HCT116 (cell line): ENCODE measurements around the gene HPS1. TPM values are rescaled to one million over a fixed set of nuclear protein-coding genes. Genes with fewer than 3 reads are reported as not detected.

ENCODE experiments used
- ATAC-seq: fragments of 200-7000 bp; cut with Tn5 transposase; 2 replicates; pipeline ENCODE4 v1.9.1; 2020; ENCODE audit warnings: mild to moderate bottlenecking, moderate library complexity
- BruUV-seq: library from RNA; stranded (reverse); fragments of 400-500 nt; replicated peaks from 2 replicates; lab custom pipeline; 2021; lab: Mats Ljungman, UMichigan
- CTCF ChIA-PET: fragments of 300-600 bp; sonication (Branson Sonifier 250); formaldehyde crosslinking; loops from one replicate; lab custom pipeline; 2021; ENCODE audit warnings: antibody characterized with exemption; lab: Charles Lee
- POLR2A ChIA-PET: fragments of 300-600, 350-600 bp; sonication (Branson Sonifier 250); formaldehyde crosslinking; loops from one replicate; lab custom pipeline; 2021; ENCODE audit warnings: antibody characterized with exemption; lab: Charles Lee
- RAD21 ChIA-PET, 2 experiments: fragments of 300-600 bp; sonication (Branson Sonifier 250); formaldehyde crosslinking; loops; one replicate each; lab custom pipeline; 2023; ENCODE audit warnings: low total read pairs in 2 of 2; ENCODE audit not compliant: uncharacterized antibody in 2 of 2, unreplicated experiment in 2 of 2, low non-redundant PET in 1 of 2; lab: Charles Lee
- DNase-seq: peaks from one replicate; pipeline ENCODE4 v3.0.0-alpha.2; 2010; ENCODE audit warnings: low read depth, low spot score
- H2AFZ ChIP-seq: fragments of 200-600 bp; shearing (Covaris generic), sonication (generic); 2 replicates; pipeline ENCODE4 v1.6.1; 2017; ENCODE audit warnings: low read depth, mixed run types, mixed read lengths, antibody characterized with exemption, low read length; ENCODE audit not compliant: poor library complexity, severe bottlenecking
- H3K27ac ChIP-seq: 2 replicates; pipeline ENCODE4 v1.5.1; 2012; ENCODE audit warnings: low read depth, low read length
- H3K27me3 ChIP-seq: fragments of 200-600 bp; sonication (generic); 2 replicates; pipeline ENCODE4 v1.6.1; 2016; ENCODE audit warnings: mixed run types, low read length, mixed read lengths; ENCODE audit not compliant: insufficient read depth
- H3K36me3 ChIP-seq, 2 experiments: fragments of 200-500 bp in 1 of 2; fragments of 200-600 bp in 1 of 2; sonication (Bioruptor generic) in 1 of 2; sonication (generic) in 1 of 2; 2 replicates each; pipeline versions ENCODE4 v1.5.1 to v1.6.1; 2014 to 2016; ENCODE audit warnings: low read length in 2 of 2, inconsistent platforms in 1 of 2, mixed read lengths in 1 of 2, mixed run types in 1 of 2; ENCODE audit not compliant: insufficient read depth in 2 of 2, control insufficient read depth in 1 of 2
- H3K4me1 ChIP-seq, 2 experiments: fragments of 200-600 bp in 1 of 2; sonication (generic) in 1 of 2; 2 replicates each; pipeline versions ENCODE4 v1.5.1 to v1.6.1; 2012 to 2017; ENCODE audit warnings: low read length in 2 of 2, inconsistent platforms in 1 of 2, mild to moderate bottlenecking in 1 of 2, mixed read lengths in 1 of 2, mixed run types in 1 of 2, moderate library complexity in 1 of 2; ENCODE audit not compliant: insufficient read depth in 2 of 2, control insufficient read depth in 1 of 2
- H3K4me2 ChIP-seq: fragments of 200-600 bp; sonication (generic); 2 replicates; pipeline ENCODE4 v1.6.1; 2017; ENCODE audit warnings: mixed run types, low read length, mixed read lengths
- H3K4me3 ChIP-seq, 2 experiments: fragments of 200-600 bp in 1 of 2; sonication (generic) in 1 of 2; replicated peaks in 1 of 2; 2 replicates each; pipeline ENCODE4 v1.5.1; 2011 to 2016; ENCODE audit warnings: low read length in 2 of 2, control low read depth in 1 of 2, low read depth in 1 of 2, mild to moderate bottlenecking in 1 of 2, mixed read lengths in 1 of 2, mixed run types in 1 of 2
- H3K79me2 ChIP-seq: fragments of 200-600 bp; sonication (generic); 2 replicates; pipeline ENCODE4 v1.6.1; 2017; ENCODE audit warnings: mild to moderate bottlenecking, mixed run types, low read length, moderate library complexity, mixed read lengths; ENCODE audit not compliant: insufficient read depth
- H3K9ac ChIP-seq: fragments of 200-600 bp; sonication (generic); 2 replicates; pipeline ENCODE4 v1.6.1; 2016; ENCODE audit warnings: low read length, mixed read lengths
- H3K9me2 ChIP-seq: fragments of 200-600 bp; sonication (generic), shearing (Covaris generic); 2 replicates; pipeline ENCODE4 v1.6.1; 2017; ENCODE audit warnings: mixed run types, mild to moderate bottlenecking, moderate library complexity; ENCODE audit not compliant: insufficient read depth
- H3K9me3 ChIP-seq, 2 experiments: fragments of 200-500 bp in 1 of 2; fragments of 200-600 bp in 1 of 2; sonication (Bioruptor generic) in 1 of 2; sonication (generic) in 1 of 2; 2 replicates each; pipeline ENCODE4 v1.6.1; 2014 to 2017; ENCODE audit warnings: low read length in 2 of 2, mixed read lengths in 2 of 2, inconsistent platforms in 1 of 2, low read depth in 1 of 2, mild to moderate bottlenecking in 1 of 2, mixed run types in 1 of 2, moderate library complexity in 1 of 2; ENCODE audit not compliant: control insufficient read depth in 1 of 2, insufficient read depth in 1 of 2
- H4K20me1 ChIP-seq: fragments of 200-600 bp; sonication (generic), shearing (Covaris generic); 2 replicates; pipeline ENCODE4 v1.6.1; 2017; ENCODE audit warnings: mixed run types, mild to moderate bottlenecking, moderate library complexity; ENCODE audit not compliant: insufficient read depth
- CEBPB ChIP-seq: IDR thresholded peaks from 2 replicates; pipeline ENCODE4 v1.6.1; 2012; ENCODE audit warnings: low read depth
- EZH2phosphoT487 ChIP-seq: fragments of 200-600 bp; IDR thresholded peaks from 2 replicates; pipeline ENCODE4 v1.6.1; 2018; ENCODE audit warnings: antibody characterized with exemption, borderline replicate concordance
- FOSL1 ChIP-seq: IDR thresholded peaks from 2 replicates; pipeline ENCODE4 v1.6.1; 2012; ENCODE audit warnings: low read depth
- POLR2AphosphoS5 ChIP-seq: IDR thresholded peaks from 2 replicates; pipeline ENCODE4 v1.6.1; 2011; ENCODE audit warnings: mild to moderate bottlenecking, low read depth, low read length, moderate library complexity
- SIN3A ChIP-seq: IDR thresholded peaks from 2 replicates; pipeline ENCODE4 v1.6.1; 2012; ENCODE audit warnings: low read depth
- SRF ChIP-seq: IDR thresholded peaks from 2 replicates; pipeline ENCODE4 v1.6.1; 2012; ENCODE audit warnings: low read depth
- intact Hi-C: fragments of 100-400 bp; cut with micrococcal nuclease; formaldehyde crosslinking; loops from 2 replicates; pipeline ENCODE4 v1.10.0; 2022
- total RNA-seq: library from RNA; stranded (reverse); gene quantifications from one replicate; pipeline ENCODE4 v1.2.1, GENCODE V29; 2021; ENCODE audit not compliant: unreplicated experiment
- TF ChIP-seq, protein P1 (sequence below), 3 experiments: fragments of 200-600 bp in 1 of 3; sonication (generic) in 1 of 3; IDR thresholded peaks in 2 of 3; conservative IDR thresholded peaks in 1 of 3; 2 replicates each; pipeline ENCODE4 v1.5.1; 2012 to 2017; ENCODE audit warnings: low read depth in 2 of 3, low read length in 2 of 3, antibody characterized with exemption in 1 of 3, borderline replicate concordance in 1 of 3, control low read depth in 1 of 3, mild to moderate bottlenecking in 1 of 3, mixed read lengths in 1 of 3, mixed run types in 1 of 3, moderate library complexity in 1 of 3; ENCODE audit not compliant: insufficient read depth in 1 of 3
- TF ChIP-seq, protein P2 (sequence below): IDR thresholded peaks from 2 replicates; pipeline ENCODE4 v1.6.1; 2012; ENCODE audit warnings: low read depth

The HPS1 gene
- total RNA-seq, 1 experiment from 2014 or later, result 64.3 TPM

DNA sequence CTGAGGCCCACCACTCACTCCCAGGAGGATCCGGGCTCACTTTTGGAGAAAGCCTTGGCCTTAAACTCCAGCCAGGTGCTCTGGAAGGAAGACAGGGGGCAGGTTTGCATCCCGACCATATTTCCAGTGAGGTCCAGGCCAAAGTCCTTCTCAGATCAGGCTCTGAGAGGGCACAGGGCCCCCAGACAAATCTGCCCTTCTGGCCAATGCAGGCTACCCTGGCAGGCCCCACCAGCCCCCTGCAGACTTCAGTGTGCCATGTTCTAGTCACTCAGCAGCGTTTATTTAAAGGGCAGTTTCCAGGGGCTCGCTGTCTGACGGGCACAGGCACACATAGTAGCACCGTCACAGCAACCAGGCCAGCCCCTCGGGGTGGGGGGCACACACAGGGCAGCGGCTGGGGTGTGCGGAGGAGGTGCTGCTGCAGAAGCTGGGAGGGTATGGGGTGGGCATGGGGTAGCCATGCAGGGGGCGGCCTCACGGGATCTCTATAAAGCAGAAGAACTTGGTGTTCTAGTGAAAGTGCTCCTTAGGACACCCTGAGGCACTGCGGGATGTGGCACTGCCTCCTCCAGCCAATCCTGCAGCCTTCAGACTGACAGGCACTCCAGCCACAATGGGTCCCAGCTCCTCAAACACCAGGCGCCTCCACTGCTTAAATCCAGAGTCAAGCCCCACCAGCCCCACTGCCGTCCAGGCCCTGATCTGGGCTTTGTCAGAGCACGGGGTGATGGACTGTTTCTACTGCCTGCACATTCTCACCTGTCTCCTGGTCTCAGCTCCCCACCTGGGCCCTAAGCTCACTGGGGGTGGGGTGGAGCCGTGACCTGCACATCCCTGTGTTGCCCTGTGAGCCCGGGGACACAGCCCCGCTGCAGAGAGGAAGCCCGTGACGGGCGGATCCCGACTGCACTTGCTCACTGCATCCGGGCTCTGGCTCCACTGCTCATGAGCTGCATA, 22.2 kb downstream of the HPS1 start:
- Histone ChIP-seq H3K4me2 (no peak overlapping the region), H3K79me2 (no peaks in the 10 kb centered on the region), H3K36me3 (peaks cover 3 to 8% of the 10 kb centered on the region in 2 experiments; a peak in 3 of 4 replicates), H3K9ac (no peak overlapping the region), H3K9me2 (no peaks in the 10 kb centered on the region), H2AFZ (no peak overlapping the region), H4K20me1 (no peaks in the 10 kb centered on the region), H3K27me3 (no peaks in the 10 kb centered on the region), H3K9me3 (no peaks in the 10 kb centered on the region), H3K27ac (no peak overlapping the region), H3K4me3 (no peak overlapping the region), H3K4me1 (no peaks in the 10 kb centered on the region)
- no TSS peak for BruUV-seq
- DNase-seq (no peak), ATAC-seq (no peak)
- intact Hi-C loops, result loop anchor here (1.0 kb wide), 1 partner anchor 240 kb away; no protein-coding TSS in a partner anchor
- ChIA-PET POLR2A (no interaction called here), RAD21 (interaction anchor here in 1 of 2 experiments (1.0 kb wide), 1 partner anchor 9 kb away, joined by 3 read pairs; no protein-coding TSS in a partner anchor), CTCF (interaction anchor here (1.0 to 3.5 kb wide), 12 partner anchors 9 to 852 kb away, joined by 3 to 22 read pairs (median 6); partner anchors contain the start of gene PYROXD2)
- TF ChIP-seq CEBPB (no peak), FOSL1 (no peak), POLR2AphosphoS5 (no peak), SIN3A (no peak), SRF (no peak), EZH2phosphoT487 (no peak)
- TF ChIP-seq, protein P1, sequence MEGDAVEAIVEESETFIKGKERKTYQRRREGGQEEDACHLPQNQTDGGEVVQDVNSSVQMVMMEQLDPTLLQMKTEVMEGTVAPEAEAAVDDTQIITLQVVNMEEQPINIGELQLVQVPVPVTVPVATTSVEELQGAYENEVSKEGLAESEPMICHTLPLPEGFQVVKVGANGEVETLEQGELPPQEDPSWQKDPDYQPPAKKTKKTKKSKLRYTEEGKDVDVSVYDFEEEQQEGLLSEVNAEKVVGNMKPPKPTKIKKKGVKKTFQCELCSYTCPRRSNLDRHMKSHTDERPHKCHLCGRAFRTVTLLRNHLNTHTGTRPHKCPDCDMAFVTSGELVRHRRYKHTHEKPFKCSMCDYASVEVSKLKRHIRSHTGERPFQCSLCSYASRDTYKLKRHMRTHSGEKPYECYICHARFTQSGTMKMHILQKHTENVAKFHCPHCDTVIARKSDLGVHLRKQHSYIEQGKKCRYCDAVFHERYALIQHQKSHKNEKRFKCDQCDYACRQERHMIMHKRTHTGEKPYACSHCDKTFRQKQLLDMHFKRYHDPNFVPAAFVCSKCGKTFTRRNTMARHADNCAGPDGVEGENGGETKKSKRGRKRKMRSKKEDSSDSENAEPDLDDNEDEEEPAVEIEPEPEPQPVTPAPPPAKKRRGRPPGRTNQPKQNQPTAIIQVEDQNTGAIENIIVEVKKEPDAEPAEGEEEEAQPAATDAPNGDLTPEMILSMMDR (IDR thresholded peaks at IDR 0.05 in 2 of 3, conservative IDR thresholded peaks at IDR 0.05 in 1 of 3; ENCODE audit: borderline replicate concordance in 1 of 3, insufficient read depth in 1 of 3, low read depth in 2 of 3, low read length in 2 of 3), result 0 out of 6 replicates have a peak, but pooled peaks of 1 of the 3 experiments have one; percentile 1
- TF ChIP-seq, protein P2, sequence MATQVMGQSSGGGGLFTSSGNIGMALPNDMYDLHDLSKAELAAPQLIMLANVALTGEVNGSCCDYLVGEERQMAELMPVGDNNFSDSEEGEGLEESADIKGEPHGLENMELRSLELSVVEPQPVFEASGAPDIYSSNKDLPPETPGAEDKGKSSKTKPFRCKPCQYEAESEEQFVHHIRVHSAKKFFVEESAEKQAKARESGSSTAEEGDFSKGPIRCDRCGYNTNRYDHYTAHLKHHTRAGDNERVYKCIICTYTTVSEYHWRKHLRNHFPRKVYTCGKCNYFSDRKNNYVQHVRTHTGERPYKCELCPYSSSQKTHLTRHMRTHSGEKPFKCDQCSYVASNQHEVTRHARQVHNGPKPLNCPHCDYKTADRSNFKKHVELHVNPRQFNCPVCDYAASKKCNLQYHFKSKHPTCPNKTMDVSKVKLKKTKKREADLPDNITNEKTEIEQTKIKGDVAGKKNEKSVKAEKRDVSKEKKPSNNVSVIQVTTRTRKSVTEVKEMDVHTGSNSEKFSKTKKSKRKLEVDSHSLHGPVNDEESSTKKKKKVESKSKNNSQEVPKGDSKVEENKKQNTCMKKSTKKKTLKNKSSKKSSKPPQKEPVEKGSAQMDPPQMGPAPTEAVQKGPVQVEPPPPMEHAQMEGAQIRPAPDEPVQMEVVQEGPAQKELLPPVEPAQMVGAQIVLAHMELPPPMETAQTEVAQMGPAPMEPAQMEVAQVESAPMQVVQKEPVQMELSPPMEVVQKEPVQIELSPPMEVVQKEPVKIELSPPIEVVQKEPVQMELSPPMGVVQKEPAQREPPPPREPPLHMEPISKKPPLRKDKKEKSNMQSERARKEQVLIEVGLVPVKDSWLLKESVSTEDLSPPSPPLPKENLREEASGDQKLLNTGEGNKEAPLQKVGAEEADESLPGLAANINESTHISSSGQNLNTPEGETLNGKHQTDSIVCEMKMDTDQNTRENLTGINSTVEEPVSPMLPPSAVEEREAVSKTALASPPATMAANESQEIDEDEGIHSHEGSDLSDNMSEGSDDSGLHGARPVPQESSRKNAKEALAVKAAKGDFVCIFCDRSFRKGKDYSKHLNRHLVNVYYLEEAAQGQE, result no peak
